SK-N-SH (cell line): ENCODE results near the gene SIGLEC9. TPM values are rescaled to one million over a fixed set of nuclear protein-coding genes. Genes with fewer than 3 reads are reported as not detected.

Experiments used
- CTCF ChIA-PET: fragments of 300-600, 350-600 bp; formaldehyde crosslinking; extraction: SDS; loops from one replicate; lab custom pipeline; 2021; lab: Yijun Ruan, JAX
- POLR2A ChIA-PET: fragments of 350-600 bp; sonication (Branson Sonifier 250); formaldehyde crosslinking; extraction: SDS; loops from one replicate; lab custom pipeline; 2020; ENCODE audit warnings: antibody characterized with exemption, inconsistent platforms; lab: Yijun Ruan, JAX
- DNase-seq: peaks from one replicate; pipeline ENCODE4 v3.0.0; 2012
- H2AFZ ChIP-seq: fragments of 200-600 bp; sonication (generic); 2 replicates; pipeline ENCODE4 v1.8.1; 2016; ENCODE audit warnings: antibody characterized with exemption, mild to moderate bottlenecking, low read depth
- H3F3A ChIP-seq: fragments of 200-600 bp; sonication (generic); replicated peaks from 2 replicates; pipeline ENCODE3; 2016; ENCODE audit warnings: antibody characterized with exemption, mild to moderate bottlenecking; ENCODE audit not compliant: insufficient read depth
- H3K27ac ChIP-seq, 2 experiments: fragments of 200-500 bp in 1 of 2; fragments of 200-600 bp in 1 of 2; sonication (Bioruptor generic) in 1 of 2; sonication (generic), shearing (Covaris generic) in 1 of 2; 2 replicates each; pipeline versions ENCODE4 v1.5.1 to v1.6.1; 2014 to 2016; ENCODE audit warnings: low read depth in 2 of 2, inconsistent platforms in 1 of 2, low read length in 1 of 2, mild to moderate bottlenecking in 1 of 2, mixed read lengths in 1 of 2
- H3K27me3 ChIP-seq: fragments of 200-600 bp; sonication (generic), shearing (Covaris generic); 2 replicates; pipeline ENCODE4 v1.6.1; 2016; ENCODE audit warnings: mixed run types; ENCODE audit not compliant: insufficient read depth
- H3K36me3 ChIP-seq, 2 experiments: fragments of 200-500 bp in 1 of 2; fragments of 200-600 bp in 1 of 2; sonication (Bioruptor generic) in 1 of 2; sonication (generic) in 1 of 2; replicated peaks in 1 of 2; 2 replicates each; pipeline versions ENCODE3 to v1.5.1; 2014 to 2016; ENCODE audit warnings: low read length in 1 of 2, mild to moderate bottlenecking in 1 of 2; ENCODE audit not compliant: insufficient read depth in 2 of 2, control insufficient read depth in 1 of 2
- H3K4me1 ChIP-seq, 2 experiments: fragments of 200-500 bp in 1 of 2; fragments of 200-600 bp in 1 of 2; sonication (Bioruptor generic) in 1 of 2; sonication (generic), shearing (Covaris generic) in 1 of 2; 2 replicates each; pipeline versions ENCODE4 v1.5.1 to v1.6.1; 2014 to 2016; ENCODE audit warnings: low read depth in 1 of 2, low read length in 1 of 2, mixed run types in 1 of 2; ENCODE audit not compliant: insufficient read depth in 2 of 2, control insufficient read depth in 1 of 2
- H3K4me2 ChIP-seq: fragments of 200-600 bp; sonication (generic), shearing (Covaris generic); 2 replicates; pipeline ENCODE4 v1.6.1; 2017; ENCODE audit warnings: mixed run types
- H3K4me3 ChIP-seq, 2 experiments: fragments of 200-500 bp in 1 of 2; fragments of 200-600 bp in 1 of 2; sonication (Bioruptor generic) in 1 of 2; sonication (generic), shearing (Covaris generic) in 1 of 2; 2 replicates each; pipeline versions ENCODE4 v1.5.1 to v1.8.1; 2014 to 2016; ENCODE audit warnings: low read depth in 2 of 2, inconsistent platforms in 1 of 2, low read length in 1 of 2, mild to moderate bottlenecking in 1 of 2, mixed read lengths in 1 of 2, moderate library complexity in 1 of 2
- H3K79me2 ChIP-seq: fragments of 200-600 bp; sonication (generic); 2 replicates; pipeline ENCODE4 v1.8.1; 2017; ENCODE audit warnings: mild to moderate bottlenecking; ENCODE audit not compliant: insufficient read depth
- H3K9ac ChIP-seq: fragments of 200-600 bp; sonication (generic); 2 replicates; pipeline ENCODE4 v1.6.1; 2017; ENCODE audit warnings: mixed run types
- H3K9me2 ChIP-seq: fragments of 200-600 bp; sonication (generic); 2 replicates; pipeline ENCODE4 v1.6.1; 2017; ENCODE audit warnings: mixed run types
- H3K9me3 ChIP-seq: fragments of 200-600 bp; sonication (generic); 2 replicates; pipeline ENCODE4 v1.6.1; 2017; ENCODE audit warnings: mixed run types, mild to moderate bottlenecking, moderate library complexity
- H4K20me1 ChIP-seq: fragments of 200-600 bp; sonication (generic); 2 replicates; pipeline ENCODE4 v1.6.1; 2017; ENCODE audit warnings: mild to moderate bottlenecking, mixed run types; ENCODE audit not compliant: insufficient read depth
- CHD2 ChIP-seq: fragments of 150-350 bp; IDR thresholded peaks from 2 replicates; pipeline ENCODE4 v1.6.1; 2018; ENCODE audit warnings: low read length; ENCODE audit not compliant: partially characterized antibody
- ELF1 ChIP-seq: IDR thresholded peaks from 2 replicates; pipeline ENCODE4 v1.4.0; 2012
- EZH2phosphoT487 ChIP-seq: fragments of 200-600 bp; sonication (generic); IDR thresholded peaks from 2 replicates; pipeline ENCODE4 v1.6.1; 2017; ENCODE audit warnings: low read depth, mixed run types, mild to moderate bottlenecking, antibody characterized with exemption, moderate library complexity, borderline replicate concordance
- GATA2 ChIP-seq: sonication (generic); formaldehyde crosslinking; IDR thresholded peaks from 2 replicates; pipeline ENCODE4 v1.5.0; 2020; ENCODE audit warnings: mild to moderate bottlenecking, missing genetic modification reagents
- JUND ChIP-seq: IDR thresholded peaks from 2 replicates; pipeline ENCODE4 v1.4.0; 2012
- NFIC ChIP-seq: IDR thresholded peaks from 2 replicates; pipeline ENCODE4 v1.4.0; 2012; ENCODE audit warnings: borderline replicate concordance
- POLR2AphosphoS5 ChIP-seq: IDR thresholded peaks from 2 replicates; pipeline ENCODE4 v1.6.1; 2012; ENCODE audit warnings: low read depth, low read length
- RAD21 ChIP-seq: IDR thresholded peaks from 2 replicates; pipeline ENCODE4 v1.6.1; 2012; ENCODE audit warnings: mild to moderate bottlenecking, low read length
- RCOR1 ChIP-seq: fragments of 150-350 bp; IDR thresholded peaks from 2 replicates; pipeline ENCODE4 v1.6.1; 2017; ENCODE audit warnings: antibody characterized with exemption, low read length
- RFX5 ChIP-seq: IDR thresholded peaks from 2 replicates; pipeline ENCODE4 v1.6.1; 2012; ENCODE audit warnings: mild to moderate bottlenecking, improper control_type of control experiment, low read length
- SIN3A ChIP-seq: IDR thresholded peaks from 2 replicates; pipeline ENCODE4 v1.6.1; 2012; ENCODE audit warnings: low read depth, mild to moderate bottlenecking, low read length, moderate library complexity, borderline replicate concordance
- SMC3 ChIP-seq: IDR thresholded peaks from 2 replicates; pipeline ENCODE4 v1.6.1; 2012; ENCODE audit warnings: low read depth, low read length, improper control_type of control experiment
- TEAD4 ChIP-seq: IDR thresholded peaks from 2 replicates; pipeline ENCODE4 v1.4.0; 2012; ENCODE audit warnings: mild to moderate bottlenecking, borderline replicate concordance; ENCODE audit not compliant: insufficient read depth
- WGBS: methylation state at CpG from one replicate; pipeline ENCODE4 v1.1.6; 2017; ENCODE audit warnings: low lambda C conversion rate; 5-methylcytosine and 5-hydroxymethylcytosine counted together
- polyA plus RNA-seq, 3 experiments: library from polyadenylated mRNA; depleted of rRNA; stranded (reverse); fragments of >200 nt; gene quantifications; 2 replicates each; pipeline ENCODE4 v1.2.3, GENCODE V29; 2012
- TF ChIP-seq, protein P1 (sequence below): fragments of 150-350 bp; IDR thresholded peaks from 2 replicates; pipeline ENCODE4 v1.6.1; 2016; ENCODE audit warnings: mild to moderate bottlenecking, low read depth, low read length
- TF ChIP-seq, protein P2 (sequence below): fragments of 200-600 bp; sonication (generic); IDR thresholded peaks from 2 replicates; pipeline ENCODE4 v1.6.1; 2017; ENCODE audit warnings: antibody characterized with exemption, mild to moderate bottlenecking, moderate library complexity
- TF ChIP-seq, protein P3 (sequence below): IDR thresholded peaks from 2 replicates; pipeline ENCODE4 v1.6.1; 2012; ENCODE audit warnings: mild to moderate bottlenecking, low read depth, low read length, moderate library complexity

The SIGLEC9 gene
- polyA plus RNA-seq, 1 of the 3 experiments (the other 2 are of a cell fraction) = not detected

GRCh38 chr19:51123381-51123800 lies 1.3 kb upstream of the SIGLEC9 start:
- Histone ChIP-seq H3F3A (no peaks in the 10 kb centered on the region), H3K27ac (no peak overlapping the region), H3K4me2 (no peak overlapping the region), H3K4me3 (no peak overlapping the region), H3K9me3 (no peaks in the 10 kb centered on the region), H2AFZ (no peak overlapping the region)
- no peak for DNase-seq
- CTCF ChIA-PET = no interaction called here
- no peak for TF ChIP-seq RCOR1
- no peak for TF ChIP-seq CHD2
- no peak for TF ChIP-seq JUND
- TF ChIP-seq, protein P1, sequence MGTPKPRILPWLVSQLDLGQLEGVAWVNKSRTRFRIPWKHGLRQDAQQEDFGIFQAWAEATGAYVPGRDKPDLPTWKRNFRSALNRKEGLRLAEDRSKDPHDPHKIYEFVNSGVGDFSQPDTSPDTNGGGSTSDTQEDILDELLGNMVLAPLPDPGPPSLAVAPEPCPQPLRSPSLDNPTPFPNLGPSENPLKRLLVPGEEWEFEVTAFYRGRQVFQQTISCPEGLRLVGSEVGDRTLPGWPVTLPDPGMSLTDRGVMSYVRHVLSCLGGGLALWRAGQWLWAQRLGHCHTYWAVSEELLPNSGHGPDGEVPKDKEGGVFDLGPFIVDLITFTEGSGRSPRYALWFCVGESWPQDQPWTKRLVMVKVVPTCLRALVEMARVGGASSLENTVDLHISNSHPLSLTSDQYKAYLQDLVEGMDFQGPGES = no peak
- TF ChIP-seq, protein P2, sequence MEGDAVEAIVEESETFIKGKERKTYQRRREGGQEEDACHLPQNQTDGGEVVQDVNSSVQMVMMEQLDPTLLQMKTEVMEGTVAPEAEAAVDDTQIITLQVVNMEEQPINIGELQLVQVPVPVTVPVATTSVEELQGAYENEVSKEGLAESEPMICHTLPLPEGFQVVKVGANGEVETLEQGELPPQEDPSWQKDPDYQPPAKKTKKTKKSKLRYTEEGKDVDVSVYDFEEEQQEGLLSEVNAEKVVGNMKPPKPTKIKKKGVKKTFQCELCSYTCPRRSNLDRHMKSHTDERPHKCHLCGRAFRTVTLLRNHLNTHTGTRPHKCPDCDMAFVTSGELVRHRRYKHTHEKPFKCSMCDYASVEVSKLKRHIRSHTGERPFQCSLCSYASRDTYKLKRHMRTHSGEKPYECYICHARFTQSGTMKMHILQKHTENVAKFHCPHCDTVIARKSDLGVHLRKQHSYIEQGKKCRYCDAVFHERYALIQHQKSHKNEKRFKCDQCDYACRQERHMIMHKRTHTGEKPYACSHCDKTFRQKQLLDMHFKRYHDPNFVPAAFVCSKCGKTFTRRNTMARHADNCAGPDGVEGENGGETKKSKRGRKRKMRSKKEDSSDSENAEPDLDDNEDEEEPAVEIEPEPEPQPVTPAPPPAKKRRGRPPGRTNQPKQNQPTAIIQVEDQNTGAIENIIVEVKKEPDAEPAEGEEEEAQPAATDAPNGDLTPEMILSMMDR = no peak
- TF ChIP-seq RAD21 = no peak
- TF ChIP-seq NFIC = no peak
- TF ChIP-seq, all 33 proteins: peak for 0
- no peaks in the 10 kb centered on the region for H4K20me1 ChIP-seq
- WGBS = 13% methylated on average over 4 of the region's 6 CpGs
- no peak overlapping the region for H3K9ac ChIP-seq
- no peaks in the 10 kb centered on the region for H3K4me1 ChIP-seq
- no peaks in the 10 kb centered on the region for H3K79me2 ChIP-seq
- H3K36me3 ChIP-seq = no peaks in the 10 kb centered on the region
- POLR2A ChIA-PET = no interaction called here
- H3K27me3 ChIP-seq = peaks cover 61% of the 10 kb centered on the region
- no peaks in the 10 kb centered on the region for H3K9me2 ChIP-seq

GRCh38 chr19:51123802-51124201 lies 904 bp upstream of the SIGLEC9 start:
- no peak for DNase-seq
- ChIA-PET POLR2A (no interaction called here), CTCF (no interaction called here)
- WGBS = 9% methylated on average over 9 of the region's 9 CpGs
- no peaks in the 10 kb centered on the region for H3K4me1 ChIP-seq
- no peak overlapping the region for H3K27ac ChIP-seq
- H2AFZ ChIP-seq = no peak overlapping the region
- no peak overlapping the region for H3K4me2 ChIP-seq
- no peaks in the 10 kb centered on the region for H4K20me1 ChIP-seq
- no peaks in the 10 kb centered on the region for H3F3A ChIP-seq
- H3K27me3 ChIP-seq = peaks cover 62% of the 10 kb centered on the region
- no peaks in the 10 kb centered on the region for H3K9me3 ChIP-seq
- H3K9ac ChIP-seq = no peak overlapping the region
- no peaks in the 10 kb centered on the region for H3K36me3 ChIP-seq
- no peaks in the 10 kb centered on the region for H3K9me2 ChIP-seq
- H3K4me3 ChIP-seq = no peak overlapping the region
- no peaks in the 10 kb centered on the region for H3K79me2 ChIP-seq
- TF ChIP-seq NFIC (no peak), RFX5 (no peak), EZH2phosphoT487 (no peak), POLR2AphosphoS5 (no peak), SMC3 (no peak), GATA2 (CRISPR knock-in tag) (no peak), TEAD4 (no peak), SIN3A (no peak), JUND (no peak), ELF1 (no peak)
- TF ChIP-seq, protein P3, sequence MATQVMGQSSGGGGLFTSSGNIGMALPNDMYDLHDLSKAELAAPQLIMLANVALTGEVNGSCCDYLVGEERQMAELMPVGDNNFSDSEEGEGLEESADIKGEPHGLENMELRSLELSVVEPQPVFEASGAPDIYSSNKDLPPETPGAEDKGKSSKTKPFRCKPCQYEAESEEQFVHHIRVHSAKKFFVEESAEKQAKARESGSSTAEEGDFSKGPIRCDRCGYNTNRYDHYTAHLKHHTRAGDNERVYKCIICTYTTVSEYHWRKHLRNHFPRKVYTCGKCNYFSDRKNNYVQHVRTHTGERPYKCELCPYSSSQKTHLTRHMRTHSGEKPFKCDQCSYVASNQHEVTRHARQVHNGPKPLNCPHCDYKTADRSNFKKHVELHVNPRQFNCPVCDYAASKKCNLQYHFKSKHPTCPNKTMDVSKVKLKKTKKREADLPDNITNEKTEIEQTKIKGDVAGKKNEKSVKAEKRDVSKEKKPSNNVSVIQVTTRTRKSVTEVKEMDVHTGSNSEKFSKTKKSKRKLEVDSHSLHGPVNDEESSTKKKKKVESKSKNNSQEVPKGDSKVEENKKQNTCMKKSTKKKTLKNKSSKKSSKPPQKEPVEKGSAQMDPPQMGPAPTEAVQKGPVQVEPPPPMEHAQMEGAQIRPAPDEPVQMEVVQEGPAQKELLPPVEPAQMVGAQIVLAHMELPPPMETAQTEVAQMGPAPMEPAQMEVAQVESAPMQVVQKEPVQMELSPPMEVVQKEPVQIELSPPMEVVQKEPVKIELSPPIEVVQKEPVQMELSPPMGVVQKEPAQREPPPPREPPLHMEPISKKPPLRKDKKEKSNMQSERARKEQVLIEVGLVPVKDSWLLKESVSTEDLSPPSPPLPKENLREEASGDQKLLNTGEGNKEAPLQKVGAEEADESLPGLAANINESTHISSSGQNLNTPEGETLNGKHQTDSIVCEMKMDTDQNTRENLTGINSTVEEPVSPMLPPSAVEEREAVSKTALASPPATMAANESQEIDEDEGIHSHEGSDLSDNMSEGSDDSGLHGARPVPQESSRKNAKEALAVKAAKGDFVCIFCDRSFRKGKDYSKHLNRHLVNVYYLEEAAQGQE = no peak
- TF ChIP-seq, protein P1 = no peak
- TF ChIP-seq, protein P2 = no peak
